HepG2 (cell line): ENCODE data around the gene RRBP1. TPM values are rescaled to one million over a fixed set of nuclear protein-coding genes. Genes with fewer than 3 reads are reported as not detected.

Experiments
- AKAP8 ChIP-seq: sonication (generic); formaldehyde crosslinking; IDR thresholded peaks from 2 replicates; pipeline ENCODE4 v1.5.1; 2020; ENCODE audit warnings: mild to moderate bottlenecking, missing genetic modification reagents
- BHLHE40 ChIP-seq: IDR thresholded peaks from 2 replicates; pipeline ENCODE4 v1.6.1; 2011; ENCODE audit warnings: low read length, improper control_type of control experiment
- CENPX ChIP-seq: sonication (generic); formaldehyde crosslinking; IDR thresholded peaks from 2 replicates; pipeline ENCODE4 v1.9.0; 2021; ENCODE audit warnings: mild to moderate bottlenecking, missing genetic modification reagents, moderate library complexity
- FOXK1 ChIP-seq: sonication (generic); formaldehyde crosslinking; IDR thresholded peaks from 2 replicates; pipeline ENCODE4 v1.4.0; 2020; ENCODE audit warnings: low read depth, missing genetic modification reagents, borderline replicate concordance
- FUBP1 ChIP-seq: sonication (generic); formaldehyde crosslinking; IDR thresholded peaks from 2 replicates; pipeline ENCODE4 v1.5.1; 2020; ENCODE audit warnings: missing genetic modification reagents, mild to moderate bottlenecking, borderline replicate concordance
- GTF2F1 ChIP-seq: fragments of 150-350 bp; IDR thresholded peaks from 2 replicates; pipeline ENCODE4 v1.6.1; 2014; ENCODE audit warnings: low read length
- NR2F6 ChIP-seq, 2 experiments: IDR thresholded peaks; 2 replicates each; pipeline ENCODE4 v1.6.1; 2016; ENCODE audit warnings: antibody characterized with exemption in 1 of 2, mild to moderate bottlenecking in 1 of 2
- POGK ChIP-seq: sonication (generic); formaldehyde crosslinking; conservative IDR thresholded peaks from 2 replicates; pipeline ENCODE4 v1.8.0; 2022; ENCODE audit warnings: mild to moderate bottlenecking, moderate library complexity, missing genetic modification reagents
- SMAD9 ChIP-seq: sonication (generic); formaldehyde crosslinking; IDR thresholded peaks from 2 replicates; pipeline ENCODE4 v1.5.1; 2020; ENCODE audit warnings: mild to moderate bottlenecking, missing genetic modification reagents
- XBP1 ChIP-seq: sonication (generic); formaldehyde crosslinking; IDR thresholded peaks from 2 replicates; pipeline ENCODE4 v1.5.0; 2020; ENCODE audit warnings: missing genetic modification reagents
- ZBTB25 ChIP-seq: IDR thresholded peaks from 2 replicates; pipeline ENCODE4 v1.6.1; 2018; ENCODE audit warnings: missing genetic modification reagents
- ZBTB7B ChIP-seq: sonication (generic); formaldehyde crosslinking; IDR thresholded peaks from 2 replicates; pipeline ENCODE4 v1.4.0; 2020; ENCODE audit warnings: missing genetic modification reagents
- ZHX1 ChIP-seq: sonication (generic); formaldehyde crosslinking; IDR thresholded peaks from 2 replicates; pipeline ENCODE4 v1.8.1; 2022; ENCODE audit warnings: low read depth, mild to moderate bottlenecking, missing genetic modification reagents
- ZNF12 ChIP-seq: sonication (generic); formaldehyde crosslinking; IDR thresholded peaks from 2 replicates; pipeline ENCODE4 v1.5.0; 2020; ENCODE audit warnings: missing genetic modification reagents
- ZNF552 ChIP-seq: sonication (generic); formaldehyde crosslinking; IDR thresholded peaks from 2 replicates; pipeline ENCODE4 v1.9.0; 2022; ENCODE audit warnings: missing genetic modification reagents, mild to moderate bottlenecking, borderline replicate concordance
- ZNF619 ChIP-seq: sonication (generic); formaldehyde crosslinking; IDR thresholded peaks from 2 replicates; pipeline ENCODE4 v1.4.0; 2020; ENCODE audit warnings: mild to moderate bottlenecking, missing genetic modification reagents
- ZNF720 ChIP-seq: sonication (generic); formaldehyde crosslinking; IDR thresholded peaks from 2 replicates; pipeline ENCODE4 v1.4.0; 2020; ENCODE audit warnings: missing genetic modification reagents
- ZUFSP ChIP-seq: sonication (generic); formaldehyde crosslinking; IDR thresholded peaks from 2 replicates; pipeline ENCODE4 v1.9.0; 2021; ENCODE audit warnings: missing genetic modification reagents, mild to moderate bottlenecking, borderline replicate concordance
- polyA plus RNA-seq, 8 experiments: library from polyadenylated mRNA; depleted of rRNA in 3 of 8; stranded (reverse) in 7 of 8; unstranded in 1 of 8; fragments of >200 nt; fragmentation: Illumina TruSeq in 4 of 8; extraction: Trizol in 4 of 8; gene quantifications; 2 replicates each; pipeline versions ENCODE4 v1.2.1 to v1.2.3, GENCODE V29; 2011 to 2016; ENCODE audit warnings: low read depth in 4 of 8, missing spikeins in 1 of 8, mixed read lengths in 1 of 8; ENCODE audit not compliant: insufficient read depth in 1 of 8
- total RNA-seq, 5 experiments: library from RNA; depleted of rRNA; stranded (reverse); fragments of >200 nt; fragmentation: Illumina TruSeq; extraction: Trizol; gene quantifications; 2 replicates each; pipeline ENCODE4 v1.2.3, GENCODE V29; 2016; ENCODE audit warnings: low read depth in 1 of 5

Gene RRBP1
- total and polyA plus RNA-seq, 2 of the 13 experiments (the other 11 are each of a cell fraction or from before 2014, with no cell fraction given): 150 to 222 TPM

GRCh38 chr20:17721802-17722486 is 39.9 kb upstream of the RRBP1 start (continued):
- TF ChIP-seq FUBP1 (no peak), ZNF12 (CRISPR knock-in tag) (peak; percentile 85), SMAD9 (CRISPR knock-in tag) (no peak), ZNF720 (CRISPR knock-in tag) (0 out of 2 replicates have a peak, but pooled peaks have one; percentile 76), CENPX (CRISPR knock-in tag) (no peak), ZUFSP (no peak), XBP1 (CRISPR knock-in tag) (0 out of 2 replicates have a peak, but pooled peaks have one; percentile 79), ZBTB7B (CRISPR knock-in tag) (peak; percentile 99), ZHX1 (peak; percentile 95), NR2F6 (IDR thresholded peaks at IDR 0.05) (peak; percentile 100), NR2F6 (CRISPR knock-in tag; IDR thresholded peaks at IDR 0.05) (peak; percentile 100), AKAP8 (CRISPR knock-in tag) (peak; percentile 97), BHLHE40 (peak; percentile 95), GTF2F1 (no peak), ZNF552 (CRISPR knock-in tag) (peak; percentile 89; the same call in 1 of the 2 replicates), ZBTB25 (CRISPR knock-in tag) (peak; percentile 95), POGK (CRISPR knock-in tag) (peak; percentile 95), ZNF619 (peak; percentile 82; the same call in 1 of the 2 replicates), FOXK1 (CRISPR knock-in tag) (peak; percentile 99; the same call in 1 of the 2 replicates)
